ENCODE data around the gene PPP2R2D. TPM values are rescaled to one million over a fixed set of nuclear protein-coding genes. Genes with fewer than 3 reads are reported as not detected.

PPP2R2D gene
- total RNA-seq, 1 experiment from 2014 or later, result 35.1 TPM

DNA sequence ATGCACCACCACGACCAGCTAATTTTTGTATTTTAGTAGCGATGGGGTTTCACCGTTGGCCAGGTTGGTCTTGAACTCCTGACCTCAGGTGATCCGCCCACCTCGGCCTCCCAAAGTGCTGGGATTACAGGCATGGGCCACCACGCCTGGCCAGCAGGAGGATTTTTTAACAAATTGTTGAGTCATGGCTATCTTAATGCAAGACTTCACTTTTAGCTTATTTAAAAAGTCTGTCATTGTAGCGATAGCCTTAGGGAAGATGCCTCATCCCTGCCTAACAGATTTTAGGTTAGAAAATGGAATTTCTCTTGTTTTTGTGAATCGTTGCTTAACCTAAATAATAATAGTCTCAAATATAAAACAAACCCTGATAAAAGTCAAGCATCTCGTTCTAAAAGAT lies 35.5 kb downstream of the PPP2R2D start:
- peaks cover 25 to 52% (median 48%) of the 10 kb centered on the region in 3 experiments; a peak in 6 of 7 replicates for H3K36me3 Mint-ChIP-seq (ENCODE audit: insufficient read depth in 1 of 3, low read depth in 3 of 3)
- TF ChIP-seq, protein P1, sequence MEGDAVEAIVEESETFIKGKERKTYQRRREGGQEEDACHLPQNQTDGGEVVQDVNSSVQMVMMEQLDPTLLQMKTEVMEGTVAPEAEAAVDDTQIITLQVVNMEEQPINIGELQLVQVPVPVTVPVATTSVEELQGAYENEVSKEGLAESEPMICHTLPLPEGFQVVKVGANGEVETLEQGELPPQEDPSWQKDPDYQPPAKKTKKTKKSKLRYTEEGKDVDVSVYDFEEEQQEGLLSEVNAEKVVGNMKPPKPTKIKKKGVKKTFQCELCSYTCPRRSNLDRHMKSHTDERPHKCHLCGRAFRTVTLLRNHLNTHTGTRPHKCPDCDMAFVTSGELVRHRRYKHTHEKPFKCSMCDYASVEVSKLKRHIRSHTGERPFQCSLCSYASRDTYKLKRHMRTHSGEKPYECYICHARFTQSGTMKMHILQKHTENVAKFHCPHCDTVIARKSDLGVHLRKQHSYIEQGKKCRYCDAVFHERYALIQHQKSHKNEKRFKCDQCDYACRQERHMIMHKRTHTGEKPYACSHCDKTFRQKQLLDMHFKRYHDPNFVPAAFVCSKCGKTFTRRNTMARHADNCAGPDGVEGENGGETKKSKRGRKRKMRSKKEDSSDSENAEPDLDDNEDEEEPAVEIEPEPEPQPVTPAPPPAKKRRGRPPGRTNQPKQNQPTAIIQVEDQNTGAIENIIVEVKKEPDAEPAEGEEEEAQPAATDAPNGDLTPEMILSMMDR (conservative IDR thresholded peaks at IDR 0.05), result no peak
- no peak for DNase-seq

More for the DNA sequence above, 35.5 kb downstream of the PPP2R2D start:
- H2BK20ac ChIP-seq (ENCODE audit: low read depth, low read length, poor library complexity, severe bottlenecking), result no peak overlapping the region
- H2BK120ac ChIP-seq (ENCODE audit: low read depth, low read length, poor library complexity, severe bottlenecking), result no peak overlapping the region
- H2AK5ac ChIP-seq (ENCODE audit: insufficient read length, low read length), result no peak overlapping the region
- H3K4me1 Mint-ChIP-seq, result peaks cover 3 to 9% of the 10 kb centered on the region in 2 experiments; a peak in 2 of 4 replicates
- no peak overlapping the region for H3K23ac ChIP-seq (ENCODE audit: insufficient read length, low read depth, low read length)
- H4K5ac ChIP-seq (ENCODE audit: insufficient read length, low read depth, low read length), result no peak overlapping the region
- no peak overlapping the region for H3K56ac ChIP-seq (ENCODE audit: insufficient read length, low read depth, low read length)
- no CpG with 5 or more reads among the region's 9 CpGs for WGBS (ENCODE audit: extremely low coverage, insufficient read length, low lambda C conversion rate)
- H4K20me1 ChIP-seq (ENCODE audit: control insufficient read depth, insufficient read depth, insufficient read length), result peaks cover 3% of the 10 kb centered on the region
- H3T11ph ChIP-seq (ENCODE audit: low read length), result no peak overlapping the region
- H4K91ac ChIP-seq (ENCODE audit: insufficient read length, low read depth, low read length), result no peak overlapping the region
- H3K9me3 Mint-ChIP-seq, result no peaks in the 10 kb centered on the region
- H2BK5ac ChIP-seq (ENCODE audit: insufficient read length, low read length), result no peak overlapping the region
- H3K27me3 ChIP-seq (ENCODE audit: insufficient read depth, low read length), result no peaks in the 10 kb centered on the region
- no peak overlapping the region for H3K4me3 Mint-ChIP-seq
- no peak overlapping the region for H3K4ac ChIP-seq (ENCODE audit: low read depth, low read length)
- H3K27me3 Mint-ChIP-seq (ENCODE audit: low read depth), result no peaks in the 10 kb centered on the region
- no peaks in the 10 kb centered on the region for H3K9me3 ChIP-seq (ENCODE audit: control insufficient read depth, low read depth, low read length)
- H2BK12ac ChIP-seq (ENCODE audit: insufficient read length, low read depth, low read length), result no peak overlapping the region
- H3K27ac ChIP-seq (ENCODE audit: insufficient read length, low read depth, low read length), result no peak overlapping the region
- H3K79me1 ChIP-seq (ENCODE audit: insufficient read depth, low read depth, low read length, poor library complexity, severe bottlenecking), result peaks cover 20% of the 10 kb centered on the region
- H3K27ac Mint-ChIP-seq, result no peak overlapping the region
- no peak overlapping the region for H2BK15ac ChIP-seq (ENCODE audit: low read depth, low read length)
- no peak overlapping the region for H3K14ac ChIP-seq (ENCODE audit: insufficient read depth, low read length)
- no peak overlapping the region for H3K9ac ChIP-seq (ENCODE audit: extremely low read depth, insufficient read length, low read length)
- no peak overlapping the region for H3K18ac ChIP-seq (ENCODE audit: insufficient read length, low read depth, low read length)
- no peak overlapping the region for H2AFZ ChIP-seq (ENCODE audit: low read length)
- no peak overlapping the region for H4K8ac ChIP-seq (replicated peaks; ENCODE audit: insufficient read length, low read depth, low read length)
- peaks cover 6% of the 10 kb centered on the region; the same call in 1 of the 2 replicates for H3K79me2 ChIP-seq (ENCODE audit: insufficient read depth, low read length)
- H3K4me2 ChIP-seq (ENCODE audit: insufficient read depth, insufficient read length, low read length), result no peak overlapping the region
- H3K4me1 ChIP-seq (ENCODE audit: insufficient read depth, low read length), result no peaks in the 10 kb centered on the region
- H3K23me2 ChIP-seq (ENCODE audit: insufficient read length, low read depth, low read length, poor library complexity, severe bottlenecking), result no peaks in the 10 kb centered on the region
